Activated CD4-positive, alpha-beta T cell treated with anti-CD3 and anti-CD28 coated beads, Interleukin-2, amount 10 ng/mL, durations not matched to agents 24 days and 14 days (primary cell): Measurements from ENCODE around the gene AFAP1. TPM values are rescaled to one million over a fixed set of nuclear protein-coding genes. Genes with fewer than 3 reads are reported as not detected.
A peak's percentile ranks its signal among the peaks of the same experiment; 100 is the strongest.

Source experiments
- DNase-seq: peaks from one replicate; pipeline ENCODE4 v3.0.0; 2022
- H3K27ac Mint-ChIP-seq: one replicate; pipeline ENCODE4 v1.8.0; 2022; ENCODE audit warnings: mild to moderate bottlenecking, mixed read lengths
- H3K27me3 Mint-ChIP-seq: one replicate; pipeline ENCODE4 v1.8.0; 2022; ENCODE audit warnings: mixed read lengths
- H3K36me3 Mint-ChIP-seq: one replicate; pipeline ENCODE4 v1.8.0; 2022; ENCODE audit warnings: low read depth, mild to moderate bottlenecking, mixed read lengths
- H3K4me1 Mint-ChIP-seq: one replicate; pipeline ENCODE4 v1.8.0; 2021; ENCODE audit warnings: mixed read lengths
- H3K4me3 Mint-ChIP-seq: one replicate; pipeline ENCODE4 v1.8.0; 2022; ENCODE audit warnings: mild to moderate bottlenecking, moderate library complexity, mixed read lengths
- H3K9me3 Mint-ChIP-seq: one replicate; pipeline ENCODE4 v1.8.0; 2021; ENCODE audit warnings: mixed read lengths
- intact Hi-C: fragments of 100-400 bp; cut with micrococcal nuclease; formaldehyde crosslinking; loops from one replicate; pipeline ENCODE4 v1.15.1; 2023
- total RNA-seq: library from RNA; stranded (reverse); gene quantifications from 2 replicates; pipeline ENCODE4 v1.2.3, GENCODE V29; 2022

The AFAP1 gene
- total RNA-seq, 1 donor from 2014 or later, result 37.6 TPM

- Mint-ChIP-seq H3K4me1 (peaks cover 35% of the 10 kb centered on the region), H3K9me3 (peaks cover 8% of the 10 kb centered on the region), H3K4me3 (no peak overlapping the region), H3K27ac (no peak overlapping the region), H3K36me3 (peaks cover 23% of the 10 kb centered on the region), H3K27me3 (no peaks in the 10 kb centered on the region)
- DNase-seq, result no peak
- intact Hi-C loops, result no loop called here
Observed at GRCh38 chr4:7860600-7861163, 79.0 kb downstream of the AFAP1 start.

- H3K4me1 Mint-ChIP-seq, result peaks cover 45% of the 10 kb centered on the region
- intact Hi-C loops, result loop anchor here (5.0 to 10.0 kb wide), 2 partner anchors 55 to 78 kb away; partner anchors contain the start of gene AFAP1
- peaks cover 22% of the 10 kb centered on the region for H3K36me3 Mint-ChIP-seq
Observed at GRCh38 chr4:7859326-7859725, 80.3 kb downstream of the AFAP1 start.

GRCh38 chr4:7858498-7858897 is 81.2 kb downstream of the AFAP1 start:
- H3K4me1 Mint-ChIP-seq, result peaks cover 45% of the 10 kb centered on the region
- H3K27ac Mint-ChIP-seq, result no peak overlapping the region
- intact Hi-C loops, result loop anchor here (5.0 to 10.0 kb wide), 2 partner anchors 54 to 79 kb away; partner anchors contain the start of gene AFAP1
- no peak overlapping the region for H3K4me3 Mint-ChIP-seq
- no peaks in the 10 kb centered on the region for H3K27me3 Mint-ChIP-seq
- H3K9me3 Mint-ChIP-seq, result no peaks in the 10 kb centered on the region
- H3K36me3 Mint-ChIP-seq, result peaks cover 23% of the 10 kb centered on the region
- no peak for DNase-seq

More at GRCh38 chr4:7859326-7859725, 80.3 kb downstream of the AFAP1 start:
- no peak for DNase-seq
- H3K27ac Mint-ChIP-seq, result no peak overlapping the region
- no peak overlapping the region for H3K4me3 Mint-ChIP-seq
- no peaks in the 10 kb centered on the region for H3K27me3 Mint-ChIP-seq
- H3K9me3 Mint-ChIP-seq, result peaks cover 8% of the 10 kb centered on the region

GRCh38 chr4:7857993-7858392 is 81.7 kb downstream of the AFAP1 start:
- Mint-ChIP-seq H3K27ac (peak overlapping the region; percentile 67), H3K36me3 (peaks cover 24% of the 10 kb centered on the region), H3K4me1 (peaks cover 46% of the 10 kb centered on the region), H3K9me3 (no peaks in the 10 kb centered on the region), H3K4me3 (peak overlapping the region; percentile 67), H3K27me3 (no peaks in the 10 kb centered on the region)
- intact Hi-C loops, result loop anchor here (1.0 to 10.0 kb wide), 4 partner anchors 10 to 103 kb away; partner anchors contain the start of gene AFAP1
- DNase-seq, result no peak

- peak overlapping the region; percentile 67 for H3K4me3 Mint-ChIP-seq
Observed at GRCh38 chr4:7857238-7857701, 82.4 kb downstream of the AFAP1 start.

GRCh38 chr4:7855731-7856130 is 83.9 kb downstream of the AFAP1 start:
- no peak for DNase-seq
- H3K36me3 Mint-ChIP-seq, result peaks cover 32% of the 10 kb centered on the region
- no peaks in the 10 kb centered on the region for H3K9me3 Mint-ChIP-seq
- H3K27me3 Mint-ChIP-seq, result no peaks in the 10 kb centered on the region
- intact Hi-C loops, result loop anchor here (1.0 to 10.0 kb wide), 4 partner anchors 11 to 96 kb away; partner anchors contain the start of gene AFAP1
- H3K4me1 Mint-ChIP-seq, result peaks cover 59% of the 10 kb centered on the region
- peak overlapping the region; percentile 37 for H3K4me3 Mint-ChIP-seq
- H3K27ac Mint-ChIP-seq, result peak overlapping the region; percentile 85

More at GRCh38 chr4:7857238-7857701, 82.4 kb downstream of the AFAP1 start:
- Mint-ChIP-seq H3K4me1 (peaks cover 50% of the 10 kb centered on the region), H3K36me3 (peaks cover 28% of the 10 kb centered on the region), H3K27me3 (no peaks in the 10 kb centered on the region), H3K27ac (peak overlapping the region; percentile 85), H3K9me3 (no peaks in the 10 kb centered on the region)
- intact Hi-C loops, result loop anchor here (1.0 to 10.0 kb wide), 4 partner anchors 11 to 104 kb away; partner anchors contain the start of gene AFAP1
- DNase-seq, result no peak

GRCh38 chr4:7854697-7855370 is 84.8 kb downstream of the AFAP1 start:
- Mint-ChIP-seq H3K36me3 (peaks cover 30% of the 10 kb centered on the region), H3K9me3 (no peaks in the 10 kb centered on the region), H3K4me1 (peaks cover 63% of the 10 kb centered on the region), H3K27me3 (no peaks in the 10 kb centered on the region), H3K4me3 (peak overlapping the region; percentile 74), H3K27ac (peak overlapping the region; percentile 85)
- peak; percentile 92 for DNase-seq
- intact Hi-C loops, result loop anchor here (1.0 to 10.0 kb wide), 4 partner anchors 11 to 96 kb away; partner anchors contain the start of gene AFAP1

- peak overlapping the region; percentile 85 for H3K27ac Mint-ChIP-seq
- H3K4me3 Mint-ChIP-seq, result peak overlapping the region; percentile 74
- intact Hi-C loops, result loop anchor here (10.0 kb wide), 1 partner anchor 49 kb away; no protein-coding TSS in a partner anchor
- no peak for DNase-seq
- H3K36me3 Mint-ChIP-seq, result peaks cover 34% of the 10 kb centered on the region
- peaks cover 68% of the 10 kb centered on the region for H3K4me1 Mint-ChIP-seq
- H3K27me3 Mint-ChIP-seq, result no peaks in the 10 kb centered on the region
- H3K9me3 Mint-ChIP-seq, result no peaks in the 10 kb centered on the region
Observed at GRCh38 chr4:7854216-7854615, 85.4 kb downstream of the AFAP1 start.

- Mint-ChIP-seq H3K27me3 (no peaks in the 10 kb centered on the region), H3K4me1 (peaks cover 62% of the 10 kb centered on the region), H3K27ac (no peak overlapping the region), H3K36me3 (peaks cover 34% of the 10 kb centered on the region), H3K9me3 (no peaks in the 10 kb centered on the region), H3K4me3 (no peak overlapping the region)
- intact Hi-C loops, result loop anchor here (10.0 kb wide), 1 partner anchor 48 kb away; no protein-coding TSS in a partner anchor
- DNase-seq, result no peak
Observed at GRCh38 chr4:7853271-7853670, 86.4 kb downstream of the AFAP1 start.

GRCh38 chr4:7852568-7853185 is 87.0 kb downstream of the AFAP1 start:
- Mint-ChIP-seq H3K9me3 (no peaks in the 10 kb centered on the region), H3K27me3 (no peaks in the 10 kb centered on the region), H3K36me3 (peaks cover 35% of the 10 kb centered on the region), H3K4me3 (no peak overlapping the region), H3K4me1 (peaks cover 57% of the 10 kb centered on the region), H3K27ac (peak overlapping the region; percentile 61)
- DNase-seq, result no peak
- intact Hi-C loops, result loop anchor here (10.0 kb wide), 1 partner anchor 48 kb away; no protein-coding TSS in a partner anchor

- peaks cover 42% of the 10 kb centered on the region for H3K4me1 Mint-ChIP-seq
Observed at GRCh38 chr4:7850489-7850888, 89.2 kb downstream of the AFAP1 start.

GRCh38 chr4:7847206-7847605 is 92.5 kb downstream of the AFAP1 start:
- intact Hi-C loops, result no loop called here
- H3K27ac Mint-ChIP-seq, result no peak overlapping the region
- peaks cover 32% of the 10 kb centered on the region for H3K36me3 Mint-ChIP-seq
- H3K9me3 Mint-ChIP-seq, result no peaks in the 10 kb centered on the region
- peaks cover 34% of the 10 kb centered on the region for H3K4me1 Mint-ChIP-seq
- H3K4me3 Mint-ChIP-seq, result no peak overlapping the region
- H3K27me3 Mint-ChIP-seq, result no peaks in the 10 kb centered on the region
- no peak for DNase-seq

More at GRCh38 chr4:7850489-7850888, 89.2 kb downstream of the AFAP1 start:
- Mint-ChIP-seq H3K36me3 (peaks cover 32% of the 10 kb centered on the region), H3K9me3 (no peaks in the 10 kb centered on the region), H3K4me3 (no peak overlapping the region), H3K27me3 (no peaks in the 10 kb centered on the region), H3K27ac (no peak overlapping the region)
- no peak for DNase-seq
- intact Hi-C loops, result loop anchor here (10.0 kb wide), 1 partner anchor 46 kb away; no protein-coding TSS in a partner anchor

- peaks cover 28% of the 10 kb centered on the region for H3K36me3 Mint-ChIP-seq
- no peak overlapping the region for H3K4me3 Mint-ChIP-seq
- peaks cover 26% of the 10 kb centered on the region for H3K4me1 Mint-ChIP-seq
- H3K9me3 Mint-ChIP-seq, result no peaks in the 10 kb centered on the region
- no peak for DNase-seq
- H3K27me3 Mint-ChIP-seq, result no peaks in the 10 kb centered on the region
- peak overlapping the region; percentile 7 for H3K27ac Mint-ChIP-seq
- intact Hi-C loops, result no loop called here
Observed at GRCh38 chr4:7845493-7846128, 94.0 kb downstream of the AFAP1 start.
